Testis (tissue), 3 donors: Measurements from ENCODE around the gene MAP4. TPM values are rescaled to one million over a fixed set of nuclear protein-coding genes. Genes with fewer than 3 reads are reported as not detected.

Experiments used
- DNase-seq: peaks from one replicate; pipeline ENCODE4 v3.0.0-alpha.2; 2019
- H3K27ac ChIP-seq, 2 donors: fragments of 200-600 bp; sonication (generic); one replicate each; pipeline ENCODE4 v1.5.1; 2019
- H3K27me3 ChIP-seq: fragments of 200-600 bp; sonication (generic); one replicate; pipeline ENCODE4 v1.5.1; 2019
- H3K36me3 ChIP-seq: fragments of 200-600 bp; sonication (generic); one replicate; pipeline ENCODE4 v1.5.1; 2017; ENCODE audit warnings: low read depth; ENCODE audit errors: missing control alignments
- H3K4me1 ChIP-seq: fragments of 200-600 bp; sonication (generic); one replicate; pipeline ENCODE4 v1.5.1; 2019
- H3K4me3 ChIP-seq, 2 donors: fragments of 200-600 bp; sonication (generic); one replicate each; pipeline ENCODE4 v1.5.1; 2017 to 2019
- H3K9me3 ChIP-seq: fragments of 200-600 bp; sonication (generic); one replicate; pipeline ENCODE4 v1.5.1; 2017
- POLR2A ChIP-seq: fragments of 450-650 bp; IDR thresholded peaks from one replicate; pipeline ENCODE4 v1.6.1; 2017; ENCODE audit warnings: antibody characterized with exemption, mild to moderate bottlenecking, moderate library complexity
- WGBS, 2 donors: methylation state at CpG; one replicate each; pipeline ENCODE4 v1.1.5; 2018; 5-methylcytosine and 5-hydroxymethylcytosine counted together
- intact Hi-C: fragments of 100-400 bp; cut with DNase I; formaldehyde crosslinking; loops from one replicate; pipeline ENCODE4 v1.15.1; 2023; ENCODE audit warnings: low total_unique reads
- polyA plus RNA-seq: library from polyadenylated mRNA; stranded (reverse); fragments of 350-450 nt; fragmentation: Illumina TruSeq; extraction: RNeasy Lipid Tissue Mini Kit (QIAGEN cat#74804); gene quantifications from one replicate; pipeline ENCODE4 v1.2.3, GENCODE V29; 2014; ENCODE audit warnings: low read depth, low replicate concordance; ENCODE audit not compliant: insufficient read depth
- total RNA-seq, 2 donors: library from RNA; depleted of rRNA; stranded (reverse); fragments of >200 nt; gene quantifications; one replicate each; pipeline ENCODE4 v1.2.3, GENCODE V29; 2016
- TF ChIP-seq, protein P1 (sequence below), 3 experiments: fragments of 450-650 bp in 2 of 3; fragments of 200-600 bp in 1 of 3; sonication (generic) in 1 of 3; IDR thresholded peaks; one replicate each; pipeline ENCODE4 v1.5.1; 2016 to 2019; ENCODE audit warnings: antibody characterized with exemption in 3 of 3, mild to moderate bottlenecking in 2 of 3, moderate library complexity in 1 of 3

MAP4 gene
- total and polyA plus RNA-seq, 3 donors from 2014 or later: 195 to 241 (median 226) TPM

DNA sequence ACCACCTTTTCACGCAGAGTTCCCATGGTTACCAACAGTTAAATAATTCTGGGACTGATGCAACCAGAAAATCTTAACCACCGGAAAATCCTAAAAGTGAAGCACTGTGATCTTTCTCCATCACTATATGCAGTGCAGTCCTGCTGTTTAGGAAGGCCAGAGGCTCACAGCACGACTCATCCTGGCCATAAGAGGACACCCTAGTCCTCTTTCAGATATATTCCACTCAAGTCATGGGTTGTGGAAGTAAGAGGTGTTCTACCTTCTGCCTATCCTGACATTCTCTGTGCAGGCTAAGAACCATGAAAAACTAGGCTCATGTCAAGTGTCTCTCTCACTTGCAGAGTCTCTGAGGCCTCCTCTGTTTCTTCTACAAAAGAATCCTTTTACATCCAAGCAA, 146.1 kb downstream of the MAP4 start:
- intact Hi-C loops: no loop called here
- H3K36me3 ChIP-seq: no peaks in the 10 kb centered on the region
- no peak for DNase-seq
- no peak overlapping the region for H3K4me3 ChIP-seq
- H3K4me1 ChIP-seq: peaks cover 13% of the 10 kb centered on the region
- no peaks in the 10 kb centered on the region for H3K9me3 ChIP-seq
- no peak for TF ChIP-seq POLR2A
- 89 to 97% methylated on average over 3 of the region's 3 CpGs for WGBS, 2 donors
- no peaks in the 10 kb centered on the region for H3K27me3 ChIP-seq
- no peak overlapping the region for H3K27ac ChIP-seq

DNA sequence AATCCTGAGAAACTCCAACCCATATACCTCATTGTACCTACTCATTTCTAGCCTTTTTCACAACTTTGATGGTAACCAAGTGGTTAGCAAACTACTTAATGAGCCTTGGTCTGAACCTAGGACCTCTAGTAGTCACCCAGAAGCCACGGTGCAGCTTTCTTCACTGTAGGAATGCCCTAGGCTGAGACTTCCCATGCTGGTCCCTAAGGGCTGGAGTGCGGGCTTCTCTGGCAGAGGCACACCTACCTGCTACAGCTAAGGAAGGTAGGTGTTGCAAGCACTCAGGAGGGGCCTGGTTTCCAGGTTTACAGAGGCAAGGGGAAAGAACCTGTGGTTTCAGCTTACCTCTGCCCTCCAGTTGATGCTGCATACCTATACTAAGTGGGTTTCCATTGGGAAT, 147.9 kb downstream of the MAP4 start:
- H3K9me3 ChIP-seq: no peaks in the 10 kb centered on the region
- H3K36me3 ChIP-seq: no peaks in the 10 kb centered on the region
- no peak overlapping the region for H3K4me3 ChIP-seq
- DNase-seq: no peak
- no peak for TF ChIP-seq POLR2A
- TF ChIP-seq, protein P1, sequence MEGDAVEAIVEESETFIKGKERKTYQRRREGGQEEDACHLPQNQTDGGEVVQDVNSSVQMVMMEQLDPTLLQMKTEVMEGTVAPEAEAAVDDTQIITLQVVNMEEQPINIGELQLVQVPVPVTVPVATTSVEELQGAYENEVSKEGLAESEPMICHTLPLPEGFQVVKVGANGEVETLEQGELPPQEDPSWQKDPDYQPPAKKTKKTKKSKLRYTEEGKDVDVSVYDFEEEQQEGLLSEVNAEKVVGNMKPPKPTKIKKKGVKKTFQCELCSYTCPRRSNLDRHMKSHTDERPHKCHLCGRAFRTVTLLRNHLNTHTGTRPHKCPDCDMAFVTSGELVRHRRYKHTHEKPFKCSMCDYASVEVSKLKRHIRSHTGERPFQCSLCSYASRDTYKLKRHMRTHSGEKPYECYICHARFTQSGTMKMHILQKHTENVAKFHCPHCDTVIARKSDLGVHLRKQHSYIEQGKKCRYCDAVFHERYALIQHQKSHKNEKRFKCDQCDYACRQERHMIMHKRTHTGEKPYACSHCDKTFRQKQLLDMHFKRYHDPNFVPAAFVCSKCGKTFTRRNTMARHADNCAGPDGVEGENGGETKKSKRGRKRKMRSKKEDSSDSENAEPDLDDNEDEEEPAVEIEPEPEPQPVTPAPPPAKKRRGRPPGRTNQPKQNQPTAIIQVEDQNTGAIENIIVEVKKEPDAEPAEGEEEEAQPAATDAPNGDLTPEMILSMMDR (IDR thresholded peaks at IDR 0.05): no peak
- WGBS, 2 donors: 93 to 100% methylated on average over 1 to 2 of the region's 2 CpGs
- H3K4me1 ChIP-seq: peaks cover 9% of the 10 kb centered on the region
- intact Hi-C loops: no loop called here
- H3K27ac ChIP-seq: peak overlapping the region in 1 of 2 donors; percentile 50
- H3K27me3 ChIP-seq: no peaks in the 10 kb centered on the region

DNA sequence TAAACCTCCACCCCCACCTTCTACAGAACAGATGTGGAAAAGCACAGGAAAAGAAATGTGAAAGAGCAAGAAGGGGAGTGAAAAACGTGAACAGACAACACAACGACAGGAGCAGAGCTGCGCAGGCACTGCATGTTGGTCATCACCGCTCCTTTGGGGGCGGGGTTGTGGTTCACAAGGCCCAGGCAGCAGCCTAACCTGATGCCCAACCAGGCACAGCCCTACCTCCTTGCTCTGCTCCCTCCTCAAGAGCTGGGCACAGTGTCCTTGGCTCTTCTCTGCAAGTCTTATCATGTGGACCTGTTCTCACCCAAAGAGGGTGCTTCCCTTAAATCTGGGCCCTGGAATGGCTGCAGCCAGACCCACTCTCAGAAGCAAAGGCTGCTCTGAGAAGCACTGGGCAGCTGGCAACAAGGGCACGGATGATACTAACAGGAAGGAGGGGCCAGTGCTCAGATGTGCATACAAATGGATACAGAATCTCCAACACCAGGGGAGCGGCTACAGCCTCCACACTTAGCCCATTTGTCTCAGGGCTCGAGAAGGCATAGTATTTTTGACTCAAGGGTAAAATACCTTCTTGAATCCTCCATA, 148.7 kb downstream of the MAP4 start:
- Histone ChIP-seq H3K27ac (peak overlapping the region in 1 of 2 donors; percentile 50), H3K9me3 (no peaks in the 10 kb centered on the region), H3K4me1 (peaks cover 9% of the 10 kb centered on the region), H3K27me3 (no peaks in the 10 kb centered on the region), H3K36me3 (no peaks in the 10 kb centered on the region), H3K4me3 (no peak overlapping the region)
- WGBS, 2 donors: 74 to 79% methylated on average over 8 of the region's 8 CpGs
- DNase-seq: peak; percentile 51
- intact Hi-C loops: no loop called here
- no peak for TF ChIP-seq POLR2A
- TF ChIP-seq, protein P1 (IDR thresholded peaks at IDR 0.05): no peak

DNA sequence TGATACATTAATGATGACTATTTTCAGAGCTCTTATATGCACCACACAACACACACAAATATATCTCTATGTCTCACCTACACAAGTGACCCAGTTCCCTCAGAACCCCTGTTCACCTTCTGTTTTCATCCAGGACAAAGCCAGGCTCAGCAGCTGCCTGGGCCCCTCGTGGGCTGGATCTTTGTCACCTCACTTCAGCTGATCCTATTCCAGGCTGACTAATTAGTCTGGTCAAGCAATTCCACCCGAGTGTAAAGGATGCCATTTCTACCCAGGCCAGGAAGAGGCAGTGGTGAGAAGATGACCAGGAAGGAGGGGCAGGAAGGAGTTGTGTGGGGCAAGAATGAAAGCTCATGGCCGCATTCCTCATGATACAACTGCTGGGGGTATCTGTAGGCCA, 151.0 kb downstream of the MAP4 start:
- WGBS, 2 donors: 51 to 54% methylated on average over 3 of the region's 3 CpGs
- Histone ChIP-seq H3K4me1 (peaks cover 9% of the 10 kb centered on the region), H3K27ac (no peak overlapping the region), H3K9me3 (no peaks in the 10 kb centered on the region), H3K36me3 (no peaks in the 10 kb centered on the region), H3K27me3 (no peaks in the 10 kb centered on the region), H3K4me3 (no peak overlapping the region)
- no peak for TF ChIP-seq POLR2A
- TF ChIP-seq, protein P1 (IDR thresholded peaks at IDR 0.05): no peak
- DNase-seq: no peak
- intact Hi-C loops: no loop called here

DNA sequence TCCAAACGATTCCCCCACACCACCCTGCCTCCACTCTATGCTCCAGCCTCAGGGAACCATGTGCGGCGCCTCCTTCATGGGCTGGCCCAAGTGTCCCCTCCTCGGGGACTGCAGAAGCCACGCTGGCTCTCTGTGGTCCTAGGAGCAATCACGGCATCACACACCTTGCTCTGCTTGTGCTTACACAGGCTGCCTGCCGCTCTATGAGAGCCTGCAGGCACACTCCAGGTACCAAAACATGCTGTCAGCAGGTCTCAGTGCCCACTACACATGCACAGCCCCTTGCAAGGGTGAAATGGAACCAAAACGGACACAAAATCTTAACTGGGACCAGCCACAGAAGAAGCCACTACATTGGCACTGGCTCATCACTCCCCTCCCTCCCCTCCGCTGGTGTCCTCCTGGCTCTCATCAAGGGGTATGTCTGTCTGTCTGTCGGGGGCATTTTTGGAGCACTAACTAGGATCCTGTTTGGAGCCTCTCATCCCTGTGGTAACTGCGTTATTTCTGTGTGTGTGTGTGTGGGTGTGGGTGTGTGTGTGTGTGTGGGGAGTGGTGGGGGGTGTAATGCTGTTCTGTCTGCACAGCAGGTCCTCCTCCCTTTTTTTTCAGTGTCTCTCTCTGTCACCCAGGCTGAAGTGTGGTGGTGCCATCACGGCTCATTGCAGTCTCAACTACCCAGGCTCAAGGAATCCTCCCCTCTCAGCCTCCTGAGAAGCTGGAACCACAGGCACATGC, 152.7 kb downstream of the MAP4 start:
- Histone ChIP-seq H3K27ac (no peak overlapping the region), H3K27me3 (no peaks in the 10 kb centered on the region), H3K36me3 (no peaks in the 10 kb centered on the region), H3K4me1 (peaks cover 9% of the 10 kb centered on the region), H3K4me3 (no peak overlapping the region), H3K9me3 (no peaks in the 10 kb centered on the region)
- intact Hi-C loops: no loop called here
- 87 to 89% methylated on average over 11 to 12 of the region's 12 CpGs for WGBS, 2 donors
- no peak for TF ChIP-seq POLR2A
- TF ChIP-seq, protein P1 (IDR thresholded peaks at IDR 0.05): no peak
- DNase-seq: no peak
